Measurements from ENCODE around the gene PDZD2.

Gene PDZD2

GRCh38 chr5:32144378-32145207 is 505.7 kb downstream of the PDZD2 start:
- no peak for DNase-seq (ENCODE audit: low spot score)

DNA sequence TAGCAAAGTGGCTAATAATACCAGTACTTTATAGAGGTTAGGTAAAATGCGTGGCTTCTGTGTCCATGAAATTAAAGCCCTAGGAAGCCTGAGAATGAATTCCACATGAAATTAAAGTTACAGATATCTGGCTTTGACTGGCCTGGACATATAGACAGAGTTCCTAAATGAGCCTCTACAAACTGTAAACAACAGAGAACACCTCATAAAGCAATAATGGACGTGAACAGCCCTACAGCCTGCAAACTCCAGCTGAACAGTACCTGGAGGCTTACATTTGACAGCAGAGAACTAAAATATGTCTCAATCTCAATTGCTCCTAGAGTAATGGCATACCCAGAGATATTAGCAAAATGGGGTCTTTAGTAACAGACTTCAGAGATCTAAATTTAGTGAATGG is 506.4 kb downstream of the PDZD2 start:
- no peak for DNase-seq (ENCODE audit: low spot score)

GRCh38 chr5:32147236-32147635 is 508.3 kb downstream of the PDZD2 start:
- no peak for DNase-seq (ENCODE audit: low spot score)

DNA sequence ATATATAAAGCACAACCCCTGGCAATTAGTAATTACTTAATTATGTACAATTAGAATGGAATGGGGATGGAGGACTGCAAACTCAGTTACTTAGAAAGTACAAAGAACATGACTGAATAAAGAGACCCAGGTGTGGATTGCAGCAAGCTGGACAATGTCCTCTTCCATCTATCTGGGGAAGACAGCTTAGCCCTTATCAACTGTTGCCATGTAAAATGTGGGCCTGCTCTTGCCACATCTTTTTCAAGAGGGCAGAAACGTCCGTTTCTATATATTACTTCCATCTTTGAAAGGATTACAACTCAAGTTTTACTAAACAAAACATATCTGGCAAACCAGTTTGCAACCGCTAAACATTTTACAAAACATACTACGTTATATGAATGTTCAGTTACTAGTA is 509.0 kb downstream of the PDZD2 start:
- DNase-seq (ENCODE audit: low spot score), result no peak

DNA sequence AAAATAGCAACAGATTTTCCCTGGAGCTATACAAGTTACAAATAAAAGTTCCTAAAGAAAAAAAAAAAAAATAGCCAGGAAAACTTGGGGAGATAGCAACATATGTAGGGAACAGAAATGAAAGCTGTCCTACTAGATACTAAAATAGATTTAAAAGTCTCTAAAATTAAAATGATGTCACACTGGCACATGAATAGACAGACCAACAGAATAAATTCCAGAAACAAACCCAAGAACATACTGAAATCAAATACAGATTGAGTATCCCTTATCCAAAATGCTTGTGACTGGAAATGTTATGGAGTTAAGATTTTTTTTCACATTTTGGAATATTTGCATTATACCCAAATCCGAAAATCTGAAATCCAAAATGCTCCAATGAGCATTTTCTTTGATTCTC is 511.4 kb downstream of the PDZD2 start:
- no peak for DNase-seq (ENCODE audit: low spot score)

DNA sequence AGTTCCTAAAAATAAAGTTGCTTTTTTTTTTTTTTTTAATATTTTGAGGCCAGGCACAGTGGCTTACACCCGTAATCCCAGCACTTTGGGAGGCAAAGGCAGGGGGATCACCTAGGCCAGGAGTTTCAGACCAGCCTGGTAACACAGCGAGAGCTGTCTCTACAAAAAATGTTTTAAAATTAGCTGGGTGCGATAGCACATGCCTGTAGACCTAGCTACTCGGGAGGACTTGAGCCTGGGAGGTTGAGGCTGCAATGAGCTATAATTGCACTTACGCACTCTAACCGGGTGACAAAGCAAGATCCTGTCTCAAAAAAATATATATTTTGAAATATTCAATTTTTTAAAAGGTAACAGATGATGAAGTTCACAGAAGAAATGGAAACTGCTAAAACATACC is 512.3 kb downstream of the PDZD2 start:
- no peak for DNase-seq (ENCODE audit: low spot score)

DNA sequence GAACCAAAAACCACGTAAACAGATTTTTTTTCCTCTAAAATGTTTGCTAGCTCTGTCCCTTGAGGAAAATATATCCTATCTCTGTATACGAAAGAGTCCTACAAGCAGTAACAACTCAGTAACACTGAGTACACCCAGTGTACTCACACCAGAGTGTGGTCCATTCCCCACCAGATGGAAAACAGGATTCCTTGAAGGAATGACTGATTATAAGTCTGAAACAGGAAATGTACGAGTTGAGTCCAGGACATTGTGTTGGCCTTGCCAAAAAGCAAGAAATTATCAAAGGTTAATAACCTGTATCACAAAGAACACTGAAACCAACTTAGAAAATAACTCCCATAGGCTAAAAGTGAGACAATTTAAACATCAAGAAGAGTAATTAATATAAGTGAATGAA is 514.8 kb downstream of the PDZD2 start:
- no peak for DNase-seq (ENCODE audit: low spot score)

DNA sequence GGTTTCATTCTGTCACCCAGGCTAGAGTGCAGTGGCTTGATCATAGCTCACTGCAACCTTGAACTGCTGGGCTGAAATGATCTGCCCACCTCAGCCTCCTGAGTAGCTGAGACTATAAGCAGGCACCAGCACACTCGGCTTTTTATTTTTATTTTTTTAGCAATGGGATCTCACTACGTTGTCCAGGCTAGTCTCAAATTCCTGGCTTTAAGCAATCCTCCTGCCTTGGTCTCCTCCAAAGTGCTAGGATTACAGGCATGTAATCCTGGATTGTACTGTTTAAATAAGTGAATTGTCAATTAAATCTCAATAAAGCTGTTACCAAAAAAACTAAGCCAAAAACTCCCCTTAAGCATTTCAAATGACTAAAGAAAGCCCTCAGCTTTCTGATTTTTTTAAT is 516.3 kb downstream of the PDZD2 start:
- DNase-seq (ENCODE audit: low spot score), result no peak

- no peak for DNase-seq (ENCODE audit: low spot score)
Measured at GRCh38 chr5:32156635-32157034, 517.7 kb downstream of the PDZD2 start.

- no peak for DNase-seq (ENCODE audit: low spot score)
Measured at GRCh38 chr5:32157078-32157477, 518.1 kb downstream of the PDZD2 start.

DNA sequence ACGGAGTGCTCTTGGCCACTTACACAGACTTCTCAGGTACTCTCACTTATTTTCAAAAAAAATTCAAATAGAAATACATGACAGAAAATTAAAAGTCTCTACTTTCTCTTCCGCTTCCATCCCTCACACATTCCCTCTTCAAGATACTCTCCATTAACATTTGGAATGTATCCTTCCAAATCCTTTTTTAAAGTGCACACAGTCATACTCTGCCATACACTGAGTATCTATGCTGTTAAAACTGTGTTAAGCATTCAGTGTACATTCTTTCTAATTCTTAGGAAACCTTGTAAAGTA is 519.7 kb downstream of the PDZD2 start:
- no peak for DNase-seq (ENCODE audit: low spot score)

GRCh38 chr5:32159328-32160072 is 520.6 kb downstream of the PDZD2 start:
- DNase-seq (ENCODE audit: low spot score), result no peak

DNA sequence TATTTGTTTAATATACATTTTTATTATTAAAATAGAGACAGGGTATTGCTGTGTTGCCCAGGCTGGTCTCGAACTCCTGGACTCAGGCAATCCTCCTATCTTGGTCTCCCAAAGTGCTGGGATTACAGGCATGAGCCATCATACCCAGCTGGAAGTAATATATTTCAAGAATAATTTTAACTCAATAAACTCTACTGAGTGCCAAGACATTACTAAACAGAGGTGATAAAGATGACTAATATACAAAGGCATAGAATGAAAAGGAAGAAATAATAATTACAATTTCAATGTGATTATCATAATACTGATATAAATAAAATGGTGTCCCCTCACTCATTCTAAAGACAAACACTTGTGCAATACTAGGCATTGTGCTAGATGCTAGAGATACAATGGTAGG is 521.3 kb downstream of the PDZD2 start:
- no peak for DNase-seq (ENCODE audit: low spot score)
